Neural progenitor cell (in vitro differentiated cells): ENCODE measurements around the gene STK24.

Experiments
- CTCF ChIP-seq: fragments of 200-600 bp; sonication (generic); IDR thresholded peaks from 2 replicates; pipeline ENCODE4 v1.5.1; 2017; ENCODE audit warnings: antibody characterized with exemption, mild to moderate bottlenecking
- EZH2 ChIP-seq: fragments of 200-600 bp; sonication (generic); IDR thresholded peaks from 2 replicates; pipeline ENCODE4 v1.6.1; 2017; ENCODE audit warnings: antibody characterized with exemption, mild to moderate bottlenecking, moderate library complexity
- EZH2phosphoT487 ChIP-seq: fragments of 200-600 bp; sonication (generic); IDR thresholded peaks from 2 replicates; pipeline ENCODE4 v1.6.1; 2017; ENCODE audit warnings: antibody characterized with exemption

- TF ChIP-seq CTCF (no peak), EZH2 (no peak), EZH2phosphoT487 (no peak)
These were observed 106.0 kb downstream of the STK24 start for GRCh38 chr13:98470920-98471319.
